A549 (cell line): ENCODE data around the gene IL20RA.

ENCODE experiments used
- CBX8 ChIP-seq: fragments of 200-600 bp; sonication (generic); IDR thresholded peaks from 2 replicates; pipeline ENCODE4 v1.6.1; 2016
- CHD2 ChIP-seq: fragments of 150-350 bp; IDR thresholded peaks from 2 replicates; pipeline ENCODE4 v1.6.1; 2014; ENCODE audit warnings: low read length; ENCODE audit not compliant: partially characterized antibody
- CTCF ChIP-seq: fragments of >200 bp; sonication (Bioruptor Twin); formaldehyde crosslinking; IDR thresholded peaks from 3 replicates; pipeline ENCODE4 v1.5.1; 2016
- MYC ChIP-seq: IDR thresholded peaks from 2 replicates; pipeline ENCODE4 v1.6.1; 2012; ENCODE audit warnings: mild to moderate bottlenecking, inconsistent platforms, low read length, improper control_type of control experiment, borderline replicate concordance
- POLR2A ChIP-seq: IDR thresholded peaks from 2 replicates; pipeline ENCODE4 v1.6.1; 2012; ENCODE audit warnings: mild to moderate bottlenecking, low read length
- RCOR1 ChIP-seq: fragments of 150-350 bp; IDR thresholded peaks from 2 replicates; pipeline ENCODE4 v1.6.1; 2014; ENCODE audit warnings: antibody characterized with exemption, low read length, low read depth
- RFX5 ChIP-seq: fragments of 450-650 bp; IDR thresholded peaks from 2 replicates; pipeline ENCODE4 v1.7.1; 2014; ENCODE audit warnings: antibody characterized with exemption, mild to moderate bottlenecking, moderate library complexity
- RNF2 ChIP-seq: fragments of 200-600 bp; sonication (generic); IDR thresholded peaks from 2 replicates; pipeline ENCODE4 v1.6.1; 2016; ENCODE audit warnings: low read depth, mild to moderate bottlenecking, antibody characterized with exemption, moderate library complexity, borderline replicate concordance
- SREBF2 ChIP-seq: fragments of 450-650 bp; IDR thresholded peaks from 2 replicates; pipeline ENCODE4 v1.6.1; 2014; ENCODE audit warnings: mild to moderate bottlenecking, moderate library complexity
- TP53 ChIP-seq: fragments of 250-450 bp; sonication (Bioruptor Pico); IDR thresholded peaks from 2 replicates; pipeline ENCODE4 v1.5.0; 2021; ENCODE audit warnings: mild to moderate bottlenecking, moderate library complexity
- TF ChIP-seq, protein P1 (sequence below): fragments of 200-600 bp; sonication (generic); IDR thresholded peaks from 2 replicates; pipeline ENCODE4 v1.6.1; 2016; ENCODE audit warnings: antibody characterized with exemption, mild to moderate bottlenecking, moderate library complexity

DNA sequence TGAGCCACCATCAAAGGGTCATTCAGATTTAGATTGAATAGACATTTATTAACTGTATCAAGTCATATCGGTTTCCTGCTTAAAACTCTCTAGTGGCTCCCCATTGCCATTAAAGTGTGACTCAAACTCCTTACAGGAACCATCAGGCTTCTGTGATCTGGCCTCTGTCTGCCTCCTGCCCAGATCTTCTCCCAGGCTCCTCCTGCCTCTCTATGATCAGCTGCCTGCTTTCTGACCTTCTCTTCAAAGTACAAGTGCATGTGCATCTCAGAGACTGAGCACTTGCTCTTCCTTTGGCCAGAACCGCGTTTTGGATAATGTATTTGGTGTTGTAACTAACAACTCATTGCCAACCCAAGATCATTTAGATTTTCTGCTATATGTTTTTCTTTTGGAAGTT is 52.7 kb downstream of the IL20RA start:
- TF ChIP-seq POLR2A (no peak), RCOR1 (no peak), CTCF (no peak), RNF2 (no peak), CBX8 (no peak), SREBF2 (no peak), CHD2 (no peak), RFX5 (no peak), MYC (no peak), TP53 (no peak)
- TF ChIP-seq, protein P1, sequence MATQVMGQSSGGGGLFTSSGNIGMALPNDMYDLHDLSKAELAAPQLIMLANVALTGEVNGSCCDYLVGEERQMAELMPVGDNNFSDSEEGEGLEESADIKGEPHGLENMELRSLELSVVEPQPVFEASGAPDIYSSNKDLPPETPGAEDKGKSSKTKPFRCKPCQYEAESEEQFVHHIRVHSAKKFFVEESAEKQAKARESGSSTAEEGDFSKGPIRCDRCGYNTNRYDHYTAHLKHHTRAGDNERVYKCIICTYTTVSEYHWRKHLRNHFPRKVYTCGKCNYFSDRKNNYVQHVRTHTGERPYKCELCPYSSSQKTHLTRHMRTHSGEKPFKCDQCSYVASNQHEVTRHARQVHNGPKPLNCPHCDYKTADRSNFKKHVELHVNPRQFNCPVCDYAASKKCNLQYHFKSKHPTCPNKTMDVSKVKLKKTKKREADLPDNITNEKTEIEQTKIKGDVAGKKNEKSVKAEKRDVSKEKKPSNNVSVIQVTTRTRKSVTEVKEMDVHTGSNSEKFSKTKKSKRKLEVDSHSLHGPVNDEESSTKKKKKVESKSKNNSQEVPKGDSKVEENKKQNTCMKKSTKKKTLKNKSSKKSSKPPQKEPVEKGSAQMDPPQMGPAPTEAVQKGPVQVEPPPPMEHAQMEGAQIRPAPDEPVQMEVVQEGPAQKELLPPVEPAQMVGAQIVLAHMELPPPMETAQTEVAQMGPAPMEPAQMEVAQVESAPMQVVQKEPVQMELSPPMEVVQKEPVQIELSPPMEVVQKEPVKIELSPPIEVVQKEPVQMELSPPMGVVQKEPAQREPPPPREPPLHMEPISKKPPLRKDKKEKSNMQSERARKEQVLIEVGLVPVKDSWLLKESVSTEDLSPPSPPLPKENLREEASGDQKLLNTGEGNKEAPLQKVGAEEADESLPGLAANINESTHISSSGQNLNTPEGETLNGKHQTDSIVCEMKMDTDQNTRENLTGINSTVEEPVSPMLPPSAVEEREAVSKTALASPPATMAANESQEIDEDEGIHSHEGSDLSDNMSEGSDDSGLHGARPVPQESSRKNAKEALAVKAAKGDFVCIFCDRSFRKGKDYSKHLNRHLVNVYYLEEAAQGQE, result no peak
